Keratinocyte (primary cell): Measurements from ENCODE around the gene BFSP2. TPM values are rescaled to one million over a fixed set of nuclear protein-coding genes. Genes with fewer than 3 reads are reported as not detected.

Experiments
- DNase-seq: peaks from one replicate; pipeline ENCODE4 v3.0.0-alpha.2; 2011; ENCODE audit warnings: low read depth, missing footprints, low spot score
- FAIRE-seq: peaks from 2 replicates; lab custom pipeline; 2011; peaks lifted over from hg19 to GRCh38; lab: Jason Lieb, UNC
- H2AFZ ChIP-seq: 2 replicates; pipeline ENCODE4 v1.6.0; 2012; ENCODE audit warnings: low read length, control low read depth, inconsistent platforms; ENCODE audit not compliant: control insufficient read depth
- H3K27ac ChIP-seq: 2 replicates; pipeline ENCODE4 v1.5.1; 2011; ENCODE audit warnings: low read length; ENCODE audit not compliant: control insufficient read depth, insufficient read depth
- H3K27me3 ChIP-seq: 3 replicates; pipeline ENCODE4 v1.6.0; 2011; ENCODE audit warnings: low read length; ENCODE audit not compliant: control insufficient read depth, insufficient read depth; ENCODE audit errors: extremely low read depth
- H3K36me3 ChIP-seq, 2 experiments: 2 replicates in 1 of 2; 3 replicates in 1 of 2; pipeline ENCODE4 v1.5.1; 2011; ENCODE audit warnings: low read length in 2 of 2, mild to moderate bottlenecking in 1 of 2; ENCODE audit not compliant: control insufficient read depth in 2 of 2, insufficient read depth in 2 of 2; ENCODE audit errors: extremely low read depth in 1 of 2
- H3K4me1 ChIP-seq: 3 replicates; pipeline ENCODE4 v1.5.1; 2011; ENCODE audit warnings: low read length; ENCODE audit not compliant: control insufficient read depth, insufficient read depth; ENCODE audit errors: extremely low read depth
- H3K4me2 ChIP-seq: 3 replicates; pipeline ENCODE4 v1.6.0; 2011; ENCODE audit warnings: low read depth, low read length; ENCODE audit not compliant: control insufficient read depth, insufficient read depth; ENCODE audit errors: extremely low read depth
- H3K4me3 ChIP-seq, 3 experiments: fragments of 200-600 bp in 1 of 3; sonication (generic) in 1 of 3; 2 replicates in 2 of 3; 3 replicates in 1 of 3; pipeline ENCODE4 v1.5.1; 2011 to 2016; ENCODE audit warnings: low read length in 3 of 3, mild to moderate bottlenecking in 3 of 3, control low read depth in 2 of 3, inconsistent platforms in 1 of 3, low read depth in 1 of 3, mixed read lengths in 1 of 3, mixed run types in 1 of 3, moderate library complexity in 1 of 3; ENCODE audit not compliant: control insufficient read depth in 2 of 3, insufficient read depth in 2 of 3; ENCODE audit errors: extremely low read depth in 1 of 3
- H3K79me2 ChIP-seq: 2 replicates; pipeline ENCODE4 v1.6.0; 2012; ENCODE audit warnings: low read length; ENCODE audit not compliant: control insufficient read depth, insufficient read depth
- H3K9ac ChIP-seq: 3 replicates; pipeline ENCODE4 v1.6.0; 2011; ENCODE audit warnings: low read length; ENCODE audit not compliant: control insufficient read depth, insufficient read depth; ENCODE audit errors: extremely low read depth
- H3K9me1 ChIP-seq: 3 replicates; pipeline ENCODE4 v1.6.0; 2011; ENCODE audit warnings: low read length; ENCODE audit not compliant: control insufficient read depth, insufficient read depth; ENCODE audit errors: extremely low read depth
- H3K9me3 ChIP-seq: 2 replicates; pipeline ENCODE4 v1.5.1; 2012; ENCODE audit warnings: low read depth, low read length; ENCODE audit not compliant: control insufficient read depth
- H4K20me1 ChIP-seq: 3 replicates; pipeline ENCODE4 v1.6.0; 2011; ENCODE audit warnings: low read length; ENCODE audit not compliant: control insufficient read depth, insufficient read depth; ENCODE audit errors: extremely low read depth
- CTCF ChIP-seq, 3 experiments: IDR thresholded peaks in 1 of 3; conservative IDR thresholded peaks in 1 of 3; optimal IDR thresholded peaks in 1 of 3; 2 replicates in 2 of 3; 3 replicates in 1 of 3; pipeline versions ENCODE3 to v1.5.1; 2011; ENCODE audit warnings: low read length in 3 of 3, mild to moderate bottlenecking in 3 of 3, moderate library complexity in 2 of 3, control low read depth in 1 of 3, inconsistent platforms in 1 of 3; ENCODE audit not compliant: insufficient read depth in 2 of 3; ENCODE audit errors: extremely low read depth in 1 of 3
- EZH2 ChIP-seq: IDR thresholded peaks from one replicate; pipeline ENCODE4 v1.6.1; 2012; ENCODE audit warnings: inconsistent platforms, mild to moderate bottlenecking, low read length, moderate library complexity
- dilution Hi-C: fragments of 300-500 bp; cut with MboI; formaldehyde crosslinking; loops from one replicate; pipeline ENCODE4 v1.7.0; 2020; ENCODE audit warnings: low sequenced_read_pairs; ENCODE audit not compliant: extremely low pct_ligation_motif_present
- polyA plus RNA-seq, 5 experiments: library from polyadenylated mRNA; depleted of rRNA in 3 of 5; stranded (reverse) in 3 of 5; stranded (forward) in 1 of 5; unstranded in 1 of 5; fragments of >200 nt; gene quantifications; 1 replicate in 1 of 5; 2 replicates in 3 of 5; 3 replicates in 1 of 5; pipeline versions ENCODE4 v1.2.1 to v1.2.3, GENCODE V29; 2011 to 2012; ENCODE audit warnings: missing spikeins in 2 of 5, low read depth in 1 of 5, low replicate concordance in 1 of 5

The BFSP2 gene
- polyA plus RNA-seq, 1 donor (not counting 4 experiments of a cell fraction or from before 2014, with no cell fraction given), result not detected

GRCh38 chr3:133457025-133457424 lies 57.2 kb downstream of the BFSP2 start:
- FAIRE-seq (no peak), DNase-seq (no peak)
- dilution Hi-C loops, result no loop called here
- H3K4me1 ChIP-seq, result peaks cover 15% of the 10 kb centered on the region
- no peak overlapping the region for H3K27ac ChIP-seq
- no peaks in the 10 kb centered on the region for H4K20me1 ChIP-seq
- H3K9me1 ChIP-seq, result no peaks in the 10 kb centered on the region
- no peaks in the 10 kb centered on the region for H3K27me3 ChIP-seq
- no peaks in the 10 kb centered on the region for H3K9me3 ChIP-seq
- no peak overlapping the region for H3K9ac ChIP-seq
- H3K79me2 ChIP-seq, result no peaks in the 10 kb centered on the region
- H3K36me3 ChIP-seq, result no peaks in the 10 kb centered on the region
- TF ChIP-seq CTCF (optimal IDR thresholded peaks at IDR 0.05 in 1 of 3, IDR thresholded peaks at IDR 0.05 in 1 of 3, conservative IDR thresholded peaks at IDR 0.05 in 1 of 3; ENCODE audit: extremely low read depth in 1 of 3, insufficient read depth in 2 of 3, low read length in 3 of 3) (no peak), EZH2 (no peak)
- no peak overlapping the region for H2AFZ ChIP-seq
- H3K4me3 ChIP-seq, result no peak overlapping the region
- no peak overlapping the region for H3K4me2 ChIP-seq

GRCh38 chr3:133457465-133458067 lies 57.7 kb downstream of the BFSP2 start:
- Histone ChIP-seq H4K20me1 (no peaks in the 10 kb centered on the region), H3K27ac (no peak overlapping the region), H3K4me2 (no peak overlapping the region), H2AFZ (no peak overlapping the region), H3K79me2 (no peaks in the 10 kb centered on the region), H3K36me3 (no peaks in the 10 kb centered on the region), H3K9ac (no peak overlapping the region), H3K9me1 (no peaks in the 10 kb centered on the region), H3K9me3 (no peaks in the 10 kb centered on the region), H3K27me3 (no peaks in the 10 kb centered on the region), H3K4me1 (peaks cover 15% of the 10 kb centered on the region), H3K4me3 (no peak overlapping the region)
- TF ChIP-seq CTCF (optimal IDR thresholded peaks at IDR 0.05 in 1 of 3, IDR thresholded peaks at IDR 0.05 in 1 of 3, conservative IDR thresholded peaks at IDR 0.05 in 1 of 3; ENCODE audit: extremely low read depth in 1 of 3, insufficient read depth in 2 of 3, low read length in 3 of 3) (peak; percentile 19 to 28 (median 26)), EZH2 (no peak)
- FAIRE-seq, result peak; percentile 13
- no peak for DNase-seq
- dilution Hi-C loops, result no loop called here
